Urothelium cell line (cell line): ENCODE results near the gene GTSE1.

ENCODE experiments used
- DNase-seq: peaks from one replicate; pipeline ENCODE4 v3.0.0; 2011; ENCODE audit warnings: low spot score, mixed read lengths
- FAIRE-seq: peaks from 2 replicates; lab custom pipeline; 2011; peaks lifted over from hg19 to GRCh38; lab: Jason Lieb, UNC

GTSE1 gene

DNA sequence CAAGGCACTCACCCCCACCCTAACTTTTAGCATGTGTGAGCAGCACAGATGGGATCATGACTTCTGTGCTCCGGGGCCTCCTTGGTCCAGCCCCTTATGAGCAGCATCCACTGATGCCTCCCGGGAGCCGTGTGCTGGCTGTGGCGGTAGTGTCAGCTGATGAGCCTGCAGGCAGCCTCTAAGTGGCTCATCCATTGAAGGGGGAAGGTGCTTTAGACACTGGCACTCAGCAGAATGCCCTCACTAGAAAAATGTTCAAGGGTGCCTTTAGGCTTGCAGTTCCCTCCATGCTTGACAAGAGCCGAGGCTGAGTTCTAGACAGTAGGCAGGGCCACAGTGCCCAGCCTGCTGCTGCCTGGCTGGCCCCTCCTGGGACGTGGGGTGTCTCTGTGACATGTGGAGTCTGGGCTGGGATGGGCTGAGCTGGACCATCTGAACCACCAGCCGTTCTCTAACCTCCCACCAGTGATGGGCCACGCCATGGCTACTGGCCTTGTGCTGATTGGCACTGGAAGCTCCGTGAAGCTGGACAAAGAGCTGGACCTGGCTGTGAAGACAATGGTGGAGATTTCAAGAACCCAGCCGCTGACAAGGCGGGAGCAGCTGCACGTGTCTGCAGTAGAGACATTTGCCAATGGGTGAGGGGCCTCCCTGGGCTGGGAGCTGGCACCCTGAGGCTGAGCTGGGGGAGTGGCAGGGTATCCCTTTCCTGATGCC lies 23.1 kb upstream of the GTSE1 start:
- no peak for FAIRE-seq
- no peak for DNase-seq

DNA sequence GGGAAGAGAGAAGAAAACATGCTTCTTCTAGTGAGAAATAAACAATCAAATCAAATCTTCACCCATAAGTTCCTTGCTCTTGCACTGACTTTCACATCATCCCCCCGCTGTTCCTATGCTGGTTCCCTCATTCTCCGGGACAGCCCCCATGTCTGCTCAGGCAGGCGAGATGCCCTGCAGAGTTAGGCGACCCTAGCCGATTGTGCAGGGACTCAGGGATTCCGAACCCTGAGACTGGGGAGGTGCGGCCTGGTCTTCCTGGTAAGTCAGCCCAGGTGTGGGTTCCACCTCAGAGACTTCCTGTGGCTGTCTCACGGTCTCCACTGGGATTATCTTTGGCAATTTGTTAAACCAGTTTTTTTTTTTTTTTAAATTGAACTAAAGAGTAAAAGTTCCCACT lies 22.3 kb upstream of the GTSE1 start:
- FAIRE-seq = no peak

DNA sequence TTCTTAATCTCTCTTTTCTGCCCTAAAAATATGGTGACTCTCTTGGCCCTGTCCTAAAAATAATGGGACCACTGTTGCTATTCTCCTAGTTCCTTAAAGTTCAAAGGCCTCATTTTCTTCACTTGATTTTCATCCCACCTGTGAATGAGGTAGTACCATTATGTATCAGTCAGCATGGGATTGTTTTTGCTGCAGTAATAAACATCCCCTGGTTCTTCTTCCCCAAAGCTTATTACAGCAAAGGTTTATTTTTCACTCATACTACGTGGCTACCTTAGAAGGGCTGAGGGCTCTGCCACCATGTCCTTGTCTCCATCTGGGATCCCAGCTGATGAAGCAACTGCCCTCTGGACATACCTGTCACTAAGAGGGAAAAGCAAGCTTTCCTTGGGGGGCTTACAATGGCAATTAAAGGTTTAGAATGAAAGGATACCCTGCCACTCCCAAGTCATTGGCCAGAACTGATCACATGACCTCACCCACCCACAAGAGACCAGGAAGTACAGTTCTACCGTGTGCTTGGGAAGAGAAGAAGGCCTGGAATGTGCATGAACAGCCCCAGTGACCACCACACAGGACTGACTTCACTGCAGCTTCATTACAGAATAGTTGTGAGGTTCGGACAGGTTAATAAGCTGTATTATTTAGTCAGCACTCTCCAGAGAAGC lies 21.1 kb upstream of the GTSE1 start:
- no peak for DNase-seq
- peak; percentile 62 for FAIRE-seq

More for the DNA sequence above, 22.3 kb upstream of the GTSE1 start:
- no peak for DNase-seq

DNA sequence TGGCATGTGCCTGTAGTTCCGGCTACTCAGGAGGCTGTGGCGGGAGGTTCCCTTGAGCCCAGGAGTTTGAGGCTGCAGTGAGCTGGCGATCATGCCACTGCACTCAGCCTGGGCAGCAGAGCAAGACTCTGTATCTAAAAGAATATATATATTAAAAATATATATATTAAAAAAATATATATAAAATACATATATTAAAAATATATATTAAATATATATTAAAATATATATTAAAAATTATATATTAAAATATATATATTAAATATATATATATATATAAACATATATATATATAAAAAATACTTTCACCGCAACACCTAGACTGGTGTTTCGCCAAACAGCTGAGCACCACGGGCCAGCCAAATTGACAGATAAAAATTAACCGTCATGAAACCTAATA lies 20.1 kb upstream of the GTSE1 start:
- no peak for DNase-seq
- FAIRE-seq = no peak

DNA sequence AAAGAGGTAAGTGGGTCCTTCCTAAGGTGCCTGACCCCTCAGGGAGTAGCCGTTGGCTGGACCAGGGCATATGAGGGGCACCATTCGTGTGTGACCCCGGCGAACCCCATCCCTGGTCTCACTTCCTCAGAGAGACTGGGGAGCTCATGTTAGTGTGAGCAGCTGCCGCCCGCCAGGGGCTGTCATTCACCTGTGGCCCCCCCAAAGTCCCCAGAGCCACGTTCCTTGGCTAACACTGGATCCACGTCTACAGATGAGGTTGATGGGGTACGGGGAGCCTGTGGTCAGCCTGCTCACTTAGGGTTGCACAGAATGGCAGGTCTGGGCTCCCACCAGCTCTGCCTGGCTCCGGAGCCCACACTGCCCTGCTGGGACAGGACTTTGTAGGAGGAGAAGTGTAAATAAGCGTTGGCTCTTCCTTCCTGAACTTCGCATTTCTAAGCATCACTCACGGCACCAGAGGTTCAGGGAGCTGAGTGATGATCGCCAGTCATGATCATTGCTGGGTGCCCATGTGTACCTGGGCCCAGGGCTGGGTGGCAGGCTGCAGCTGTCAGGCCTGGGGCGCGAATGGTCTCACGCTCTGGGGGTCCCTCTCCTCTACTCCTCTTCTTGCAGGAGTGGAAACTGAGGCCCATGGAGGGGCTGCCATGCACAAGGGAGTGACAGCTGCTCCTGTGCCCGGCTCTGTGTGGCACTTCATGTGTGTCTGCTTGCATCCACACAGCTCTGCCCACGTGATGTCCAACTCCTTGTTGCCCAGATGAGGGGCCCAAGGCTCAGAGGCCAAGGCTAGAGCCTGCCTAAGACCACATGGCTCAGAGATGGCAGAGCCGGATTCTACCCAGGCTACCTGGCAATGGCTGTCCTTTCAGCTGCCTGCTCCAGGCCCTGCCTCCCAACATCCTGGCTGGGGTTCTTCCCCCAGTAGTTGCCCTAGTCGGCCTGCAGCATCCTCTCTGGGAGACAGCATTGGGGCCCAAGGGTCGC lies 17.7 kb upstream of the GTSE1 start:
- DNase-seq (no peak), FAIRE-seq (no peak)

DNA sequence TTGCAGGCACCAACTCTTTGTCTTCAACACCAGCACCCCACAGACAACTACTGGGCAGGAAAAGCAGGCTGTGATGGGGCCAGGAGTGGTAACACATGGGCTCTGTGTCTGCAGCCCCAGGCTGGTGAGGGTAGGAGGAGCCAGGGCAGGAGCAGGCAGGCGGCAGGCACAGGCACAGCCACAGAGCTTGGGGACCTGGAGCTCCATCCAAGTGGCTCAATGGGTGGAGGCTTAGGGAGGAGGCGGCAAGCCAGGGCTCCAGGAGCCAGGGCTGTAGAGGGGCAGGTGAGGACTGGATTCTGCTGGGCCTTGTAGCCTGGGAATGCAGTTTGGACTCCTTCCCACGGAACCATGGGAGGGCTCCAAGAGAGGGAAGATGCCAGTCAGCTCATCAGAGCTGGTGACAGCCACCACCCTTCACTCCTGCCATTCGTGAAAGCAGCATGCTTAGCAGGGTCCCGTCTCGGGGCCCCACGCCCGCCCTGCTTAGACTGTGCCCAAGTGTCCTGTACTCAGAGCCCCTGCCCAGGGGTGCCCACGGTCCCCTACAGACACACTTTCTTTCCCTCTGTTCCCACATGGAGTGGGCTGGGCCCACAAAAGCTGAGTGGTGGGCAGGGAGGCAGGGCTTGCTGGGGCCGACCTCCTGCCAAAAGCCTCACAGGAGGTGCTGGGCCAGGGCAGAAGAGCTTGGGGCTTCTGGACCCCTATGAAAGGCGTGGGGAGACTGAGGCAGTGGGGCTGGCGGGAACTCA lies 16.4 kb upstream of the GTSE1 start:
- FAIRE-seq (no peak), DNase-seq (no peak)

DNA sequence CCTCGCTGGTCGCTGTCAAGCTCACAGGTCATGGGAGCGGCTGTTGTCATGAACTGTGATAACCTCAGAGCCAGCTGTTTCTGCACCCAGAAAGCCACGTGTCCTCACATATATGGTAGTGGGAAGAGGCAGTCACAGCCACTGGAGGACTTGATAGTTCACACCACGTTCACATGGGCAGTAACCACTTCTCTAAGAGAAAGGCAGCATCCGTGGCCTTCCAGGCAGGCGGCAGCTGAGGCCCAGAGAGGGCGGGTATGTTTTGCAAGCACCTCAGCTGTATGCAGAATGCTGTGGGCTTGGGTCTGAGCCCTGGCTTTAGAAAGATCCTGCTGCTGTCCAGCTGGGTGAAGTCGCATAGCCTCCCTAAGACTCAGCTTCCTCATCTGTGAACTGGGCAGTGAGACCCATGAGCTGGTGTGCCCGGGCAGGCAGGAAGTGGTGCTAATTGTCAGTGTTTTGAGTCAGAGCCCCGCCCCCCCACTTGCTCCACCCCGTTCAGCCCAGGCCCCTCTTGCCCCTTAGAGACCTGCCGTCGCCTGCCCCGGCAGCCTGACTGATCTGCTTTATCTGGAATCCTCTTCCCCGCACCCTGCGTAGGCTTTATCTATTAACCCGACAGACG lies 15.6 kb upstream of the GTSE1 start:
- FAIRE-seq (no peak), DNase-seq (no peak)

DNA sequence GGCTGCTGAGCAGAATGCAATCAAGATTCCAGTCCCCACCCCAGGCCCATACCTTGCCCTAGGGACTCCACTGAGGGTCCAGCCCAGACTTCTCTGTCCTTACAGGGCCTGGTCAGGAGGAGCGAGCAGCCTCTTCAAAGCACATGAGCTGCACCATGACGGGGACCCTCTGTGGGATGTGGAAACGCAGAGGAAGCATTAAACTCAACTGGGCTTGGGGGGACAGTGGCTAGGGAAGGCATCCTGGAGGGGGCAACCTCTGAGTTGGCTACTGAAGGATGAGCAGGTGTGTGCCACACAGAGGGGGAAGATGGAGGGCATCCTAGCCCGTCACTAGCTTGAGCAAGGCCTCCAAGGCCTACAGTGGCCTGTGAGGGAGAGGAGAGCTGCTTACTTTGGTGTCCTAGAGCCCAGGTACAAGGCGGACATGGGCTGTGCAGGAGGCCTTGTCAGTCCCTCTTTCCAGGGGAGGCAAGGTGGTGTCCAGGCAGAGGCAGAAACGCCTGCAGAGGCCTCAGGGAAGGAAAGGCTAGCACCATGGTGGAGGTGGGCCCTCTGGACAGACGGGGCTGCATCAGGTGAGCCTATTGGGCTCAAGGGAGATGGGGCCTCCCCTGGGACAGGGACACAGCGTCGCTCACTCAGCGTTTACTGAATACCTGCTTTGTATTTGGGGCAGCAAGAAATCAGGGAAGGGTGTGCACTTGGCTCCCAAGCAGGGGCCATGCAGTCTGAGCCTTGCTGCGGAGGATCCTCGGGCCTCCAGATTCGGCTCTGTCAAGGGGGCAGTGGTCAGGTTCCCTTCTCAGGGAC lies 14.6 kb upstream of the GTSE1 start:
- DNase-seq (no peak), FAIRE-seq (no peak)

DNA sequence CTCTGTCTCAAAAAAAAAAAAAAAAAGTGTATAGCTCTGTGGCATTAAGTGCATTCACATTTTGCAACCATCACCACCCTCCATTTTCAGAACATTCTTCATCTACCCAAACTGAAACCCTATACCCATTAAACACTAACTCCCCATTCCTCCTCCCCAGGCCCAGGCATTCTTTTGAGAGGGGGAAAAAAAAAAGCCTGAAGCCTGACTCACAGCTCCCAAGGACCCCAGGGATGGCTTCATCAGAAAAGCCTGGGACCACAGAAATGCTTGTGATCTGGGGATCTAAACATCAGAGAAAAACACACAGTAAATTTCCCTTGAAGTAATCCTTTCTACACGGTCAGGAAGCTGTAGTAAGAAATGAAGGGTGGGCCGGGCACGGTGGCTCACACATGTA lies 10.7 kb upstream of the GTSE1 start:
- no peak for FAIRE-seq
- DNase-seq = no peak

DNA sequence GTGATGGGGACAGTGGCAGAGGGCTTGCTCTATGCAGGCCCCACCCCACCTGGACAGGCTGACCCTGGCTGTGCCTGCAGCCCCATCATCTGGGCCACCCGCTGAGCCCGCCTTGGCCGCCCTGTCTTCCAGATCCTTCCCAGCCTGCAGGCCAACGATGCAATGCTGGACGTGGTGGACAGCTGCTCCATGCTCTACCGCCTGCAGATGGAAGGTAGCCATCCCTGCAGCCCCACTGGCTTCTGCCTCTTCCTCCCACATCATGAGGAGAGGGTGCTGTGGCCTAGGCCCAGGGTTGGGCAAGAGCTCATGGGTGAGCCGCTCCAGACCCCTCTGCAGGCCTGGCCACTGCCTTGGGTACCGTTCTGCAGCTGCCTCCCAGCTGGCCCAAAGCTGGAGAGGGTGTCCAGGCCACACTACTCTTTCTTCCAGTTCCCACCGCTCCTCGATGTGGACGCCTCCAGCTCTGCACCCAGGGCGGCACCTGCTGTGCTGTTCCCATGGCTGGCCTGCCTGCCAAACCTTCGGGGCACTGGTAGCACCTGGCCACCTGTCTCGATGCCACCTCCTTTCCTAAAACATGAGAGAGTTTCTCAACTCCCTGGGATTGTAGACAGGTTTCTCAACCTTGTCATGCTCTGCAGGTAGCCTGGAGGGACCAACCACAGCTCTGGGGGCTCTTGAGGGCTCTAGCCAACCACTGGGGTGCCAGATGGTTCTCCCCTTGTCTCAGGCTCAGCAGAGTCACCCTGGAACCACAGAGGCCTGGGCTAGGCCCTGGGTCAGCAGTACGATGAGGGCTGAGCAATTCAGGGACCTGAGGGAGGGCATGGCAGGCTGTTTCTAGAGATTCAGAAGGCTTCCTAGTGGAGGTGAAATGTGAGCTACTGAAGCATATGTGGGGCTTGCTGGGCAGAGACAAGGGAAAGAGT lies 9.5 kb upstream of the GTSE1 start:
- no peak for DNase-seq
- no peak for FAIRE-seq

DNA sequence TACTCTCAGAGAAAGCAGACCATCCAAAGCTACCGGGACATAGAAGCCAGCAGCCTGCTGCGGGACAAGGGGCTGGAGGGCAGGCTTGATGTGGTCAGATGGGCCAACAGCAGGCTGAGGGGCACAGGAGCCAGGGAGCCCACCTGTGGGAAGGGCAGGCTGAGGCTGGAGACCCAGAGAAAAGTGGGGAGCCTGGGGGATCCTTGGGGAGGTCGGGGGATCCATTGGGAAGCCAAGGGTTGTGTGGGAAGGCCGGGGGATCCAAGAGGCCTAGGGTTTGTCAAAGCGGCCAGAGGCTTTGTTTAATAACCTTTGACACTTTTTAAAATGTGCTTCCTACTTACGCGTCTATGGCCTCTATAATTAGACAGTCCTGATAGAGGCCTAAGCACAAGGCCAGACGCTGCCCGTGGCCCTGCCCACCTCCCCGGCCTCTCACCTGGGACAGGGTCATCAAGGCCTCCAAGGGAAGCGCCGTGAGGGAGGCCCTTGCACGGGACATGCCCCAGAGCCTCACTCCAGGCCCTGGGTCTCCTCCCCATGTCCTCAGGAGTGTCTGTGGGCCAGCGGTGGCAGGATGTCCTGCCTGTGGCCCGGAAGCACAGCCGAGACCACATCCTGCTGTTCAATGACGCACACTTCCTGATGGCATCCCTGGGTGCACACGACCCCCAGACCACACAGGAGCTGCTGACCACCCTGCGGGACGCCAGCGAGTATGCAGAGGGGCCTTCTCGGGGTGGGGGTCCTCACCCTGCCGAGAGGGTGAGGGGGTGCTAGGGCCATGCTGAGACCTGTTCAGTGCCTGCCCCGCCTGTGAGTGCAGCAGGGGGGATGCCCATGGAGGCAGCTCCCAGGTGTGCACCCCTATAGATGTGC lies 8.6 kb upstream of the GTSE1 start:
- FAIRE-seq (no peak), DNase-seq (no peak)

DNA sequence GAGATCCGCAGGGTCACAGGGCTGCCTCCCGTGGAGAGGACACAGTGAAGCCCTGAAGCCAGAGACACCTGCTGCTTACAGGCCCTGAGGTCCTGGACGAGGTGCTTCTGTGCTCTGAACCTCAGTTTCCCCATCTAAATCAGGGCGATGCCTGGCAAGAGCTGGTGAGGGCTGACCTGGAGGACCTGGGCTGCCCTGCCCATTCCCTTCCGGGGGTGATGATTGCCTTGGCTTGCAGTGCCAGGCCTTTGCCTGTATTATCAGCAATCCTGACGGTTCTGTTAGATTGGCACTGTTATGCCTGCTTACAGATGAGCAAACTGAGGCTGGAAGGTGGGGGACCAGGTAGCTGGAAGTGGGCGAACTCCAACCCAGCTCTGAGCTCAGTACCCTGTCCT lies 7.8 kb upstream of the GTSE1 start:
- FAIRE-seq (no peak), DNase-seq (no peak)

DNA sequence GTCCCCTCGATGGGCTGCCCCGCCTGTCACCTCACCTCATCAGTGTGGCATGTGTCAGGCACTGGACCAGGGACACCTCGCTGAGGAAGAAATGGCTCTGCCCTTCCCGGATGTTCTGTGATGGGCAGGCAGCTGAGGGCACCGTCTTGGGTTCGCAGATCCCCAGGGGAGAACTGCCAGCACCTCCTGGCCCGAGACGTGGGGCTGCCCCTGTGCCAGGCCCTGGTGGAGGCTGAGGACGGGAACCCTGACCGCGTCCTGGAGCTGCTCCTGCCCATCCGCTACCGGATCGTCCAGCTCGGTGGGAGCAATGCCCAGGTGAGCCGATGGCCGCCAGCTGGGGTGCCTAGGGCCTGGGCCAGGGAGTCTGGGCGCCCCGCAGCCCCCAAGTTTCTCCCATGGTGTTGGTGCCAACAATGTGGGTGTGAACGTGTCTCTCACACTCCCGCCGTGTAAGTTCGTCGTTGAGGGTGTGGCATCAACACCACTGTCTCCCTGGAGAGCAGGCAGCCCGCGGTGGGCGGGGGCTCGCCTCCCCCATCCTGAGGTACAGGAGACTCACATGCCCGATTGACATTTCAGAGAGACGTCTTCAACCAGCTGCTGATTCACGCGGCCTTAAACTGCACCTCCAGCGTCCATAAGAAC lies 7.3 kb upstream of the GTSE1 start:
- FAIRE-seq (peak; percentile 23), DNase-seq (no peak)

DNA sequence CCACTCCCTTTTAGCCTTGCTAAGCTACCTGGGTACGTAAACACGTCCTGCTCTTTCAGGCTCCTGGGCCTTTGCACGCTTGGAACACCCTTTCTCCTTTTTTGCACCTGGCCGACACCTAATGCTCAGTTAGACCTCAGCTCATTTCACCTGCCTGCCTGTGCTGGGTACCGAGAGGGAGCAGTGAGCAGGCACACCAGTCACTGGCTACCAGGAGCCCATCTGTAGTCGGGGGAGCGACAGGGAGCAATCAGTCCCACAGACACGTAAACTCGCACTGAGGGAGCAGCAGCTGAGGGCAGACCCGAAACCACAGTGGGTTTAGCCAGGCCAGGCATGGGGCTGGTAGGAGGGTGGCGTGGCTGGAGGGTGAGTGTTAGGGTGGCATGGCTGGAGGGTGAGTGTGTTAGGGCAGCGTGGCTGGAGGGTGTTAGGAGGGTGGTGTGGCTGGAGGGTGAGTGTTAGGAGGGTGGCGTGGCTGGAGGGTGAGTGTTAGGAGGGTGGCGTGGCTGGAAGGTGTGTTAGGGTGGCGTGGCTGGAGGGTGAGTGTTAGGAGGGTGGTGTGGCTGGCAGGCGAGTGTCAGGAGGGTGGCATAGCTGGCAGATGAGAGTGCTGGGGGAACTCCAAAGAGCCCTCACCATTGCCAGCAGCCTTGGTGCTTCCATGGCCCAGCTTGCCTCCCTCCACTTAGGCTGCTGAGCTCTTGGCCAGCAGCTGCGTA lies 6.4 kb upstream of the GTSE1 start:
- peak; percentile 13 for FAIRE-seq
- DNase-seq = no peak

DNA sequence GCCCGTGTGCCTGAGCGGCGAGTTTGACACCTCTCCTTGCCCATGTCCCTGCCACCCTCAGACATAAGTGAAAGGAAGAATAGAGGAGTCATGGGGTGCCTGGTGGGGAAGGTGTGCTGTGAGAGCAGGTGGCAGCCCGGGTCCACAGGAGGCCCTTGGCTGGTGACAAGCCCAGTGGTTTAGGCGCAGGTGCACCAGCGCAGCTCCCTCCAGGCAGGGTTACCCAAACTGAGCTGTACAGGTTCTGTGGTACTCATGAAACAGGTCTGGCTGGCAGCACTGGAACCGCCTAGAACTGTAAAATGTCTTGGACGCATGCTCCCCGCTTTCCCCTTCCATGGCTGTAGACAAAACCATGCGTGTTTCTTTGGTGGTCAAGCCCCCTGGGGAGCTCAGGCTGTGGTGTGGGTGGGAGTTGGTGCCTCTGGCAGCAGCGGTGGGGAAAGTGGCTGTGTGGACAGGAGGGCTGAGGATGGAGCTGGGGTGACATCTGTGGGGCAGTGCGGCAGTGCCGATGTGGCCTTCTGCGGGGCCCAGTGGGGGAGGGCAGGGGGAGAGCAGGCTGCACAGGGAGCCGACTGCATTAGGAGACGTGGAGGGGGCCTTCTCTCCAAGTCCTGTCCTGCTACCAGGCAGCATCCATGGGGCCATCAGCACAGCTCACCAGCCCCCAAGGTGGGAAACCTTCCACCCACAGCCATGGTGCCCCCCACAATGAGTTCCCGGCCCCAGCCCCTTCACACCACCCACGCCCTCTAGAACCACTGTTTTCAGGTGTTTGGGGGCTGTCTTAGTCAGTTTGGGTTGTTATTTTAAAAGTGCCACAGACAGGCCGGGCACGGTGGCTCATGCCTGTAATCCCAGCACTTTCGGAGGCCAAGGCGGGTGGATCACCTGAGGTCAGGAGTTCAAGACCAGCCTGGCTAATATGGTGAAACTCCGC lies 5.6 kb upstream of the GTSE1 start:
- DNase-seq (no peak), FAIRE-seq (peak; percentile 46)
